ENCODE data around the gene TM4SF1.

Gene TM4SF1

GRCh38 chr3:149406244-149406752 is 28.8 kb upstream of the TM4SF1 start:
- no peak for TF ChIP-seq CTCF (IDR thresholded peaks at IDR 0.05; ENCODE audit: low read depth, low read length)
- no peak overlapping the region for H3K4me3 ChIP-seq (ENCODE audit: low read depth, low read length)
- in situ Hi-C loops (cut with HindIII; ENCODE audit: low sequenced_read_pairs) = no loop called here
- DNase-seq (ENCODE audit: low read depth, low spot score) = no peak

GRCh38 chr3:149403443-149403842 is 26.0 kb upstream of the TM4SF1 start:
- DNase-seq (ENCODE audit: low read depth, low spot score) = no peak
- in situ Hi-C loops (cut with HindIII; ENCODE audit: low sequenced_read_pairs) = no loop called here
- TF ChIP-seq CTCF (IDR thresholded peaks at IDR 0.05; ENCODE audit: low read depth, low read length) = no peak
- no peak overlapping the region for H3K4me3 ChIP-seq (ENCODE audit: low read depth, low read length)

- no peak for DNase-seq (ENCODE audit: low read depth, low spot score)
- no peak overlapping the region for H3K4me3 ChIP-seq (ENCODE audit: low read depth, low read length)
- no peak for TF ChIP-seq CTCF (IDR thresholded peaks at IDR 0.05; ENCODE audit: low read depth, low read length)
- in situ Hi-C loops (cut with HindIII; ENCODE audit: low sequenced_read_pairs) = no loop called here
Measured at GRCh38 chr3:149402481-149402880, 25.0 kb upstream of the TM4SF1 start.

- TF ChIP-seq CTCF (IDR thresholded peaks at IDR 0.05; ENCODE audit: low read depth, low read length) = no peak
- no peak for DNase-seq (ENCODE audit: low read depth, low spot score)
- in situ Hi-C loops (cut with HindIII; ENCODE audit: low sequenced_read_pairs) = no loop called here
- H3K4me3 ChIP-seq (ENCODE audit: low read depth, low read length) = no peak overlapping the region
Measured at GRCh38 chr3:149401926-149402310, 24.5 kb upstream of the TM4SF1 start.

GRCh38 chr3:149401212-149401925 is 23.9 kb upstream of the TM4SF1 start:
- in situ Hi-C loops (cut with HindIII; ENCODE audit: low sequenced_read_pairs) = no loop called here
- peak; percentile 64 for DNase-seq (ENCODE audit: low read depth, low spot score)
- no peak overlapping the region for H3K4me3 ChIP-seq (ENCODE audit: low read depth, low read length)
- no peak for TF ChIP-seq CTCF (IDR thresholded peaks at IDR 0.05; ENCODE audit: low read depth, low read length)

GRCh38 chr3:149400645-149401044 is 23.2 kb upstream of the TM4SF1 start:
- no peak overlapping the region for H3K4me3 ChIP-seq (ENCODE audit: low read depth, low read length)
- no peak for DNase-seq (ENCODE audit: low read depth, low spot score)
- TF ChIP-seq CTCF (IDR thresholded peaks at IDR 0.05; ENCODE audit: low read depth, low read length) = no peak
- in situ Hi-C loops (cut with HindIII; ENCODE audit: low sequenced_read_pairs) = no loop called here

Measured in astrocyte of the spinal cord (primary cell).